Kidney (tissue), 14 donors: Measurements from ENCODE around the gene NXPH2. TPM values are rescaled to one million over a fixed set of nuclear protein-coding genes. Genes with fewer than 3 reads are reported as not detected.

ENCODE experiments used
- DNase-seq, 5 donors: peaks; one replicate each; pipeline ENCODE4 v3.0.0-alpha.2; 2013 to 2020
- FAIRE-seq: peaks from 2 replicates; lab custom pipeline; 2012; peaks lifted over from hg19 to GRCh38; lab: Jason Lieb, UNC
- H3K27ac ChIP-seq, 2 donors: one replicate each; pipeline ENCODE4 v1.7.0; 2013; ENCODE audit warnings: low read depth in 2 of 2, low read length in 2 of 2, inconsistent platforms in 1 of 2
- H3K27me3 ChIP-seq: one replicate; pipeline ENCODE4 v1.7.1; 2013; ENCODE audit warnings: low read length, inconsistent platforms; ENCODE audit not compliant: control insufficient read depth, insufficient read depth
- H3K36me3 ChIP-seq, 3 donors: one replicate each; pipeline versions ENCODE4 v1.7.0 to v1.7.1; 2013; ENCODE audit warnings: low read length in 3 of 3, control low read depth in 1 of 3, inconsistent platforms in 1 of 3; ENCODE audit not compliant: insufficient read depth in 3 of 3, control insufficient read depth in 2 of 3
- H3K4me1 ChIP-seq, 3 donors: one replicate each; pipeline versions ENCODE4 v1.7.0 to v1.7.1; 2013; ENCODE audit warnings: low read length in 3 of 3, inconsistent platforms in 1 of 3, low read depth in 1 of 3; ENCODE audit not compliant: control insufficient read depth in 2 of 3, insufficient read depth in 2 of 3
- H3K4me3 ChIP-seq, 3 donors: one replicate each; pipeline versions ENCODE4 v1.7.0 to v1.8.1; 2013; ENCODE audit warnings: low read length in 3 of 3, control low read depth in 1 of 3, inconsistent platforms in 1 of 3
- H3K9ac ChIP-seq, 3 donors: one replicate each; pipeline versions ENCODE4 v1.7.0 to v1.7.1; 2013; ENCODE audit warnings: low read length in 3 of 3, control low read depth in 1 of 3, inconsistent platforms in 1 of 3
- H3K9me3 ChIP-seq, 3 donors: one replicate each; pipeline versions ENCODE4 v1.7.0 to v1.7.1; 2013; ENCODE audit warnings: low read length in 3 of 3, control low read depth in 1 of 3, inconsistent platforms in 1 of 3; ENCODE audit not compliant: control insufficient read depth in 2 of 3, insufficient read depth in 1 of 3
- intact Hi-C: fragments of 100-400 bp; cut with DNase I; formaldehyde crosslinking; loops from one replicate; pipeline ENCODE4 v1.11.1; 2022
- polyA plus RNA-seq: library from polyadenylated mRNA; stranded (reverse); fragments of 350-450 nt; fragmentation: Illumina TruSeq; extraction: RNeasy Lipid Tissue Mini Kit (QIAGEN cat#74804); gene quantifications from one replicate; pipeline ENCODE4 v1.2.3, GENCODE V29; 2014; ENCODE audit warnings: low read depth, low replicate concordance; ENCODE audit not compliant: insufficient read depth
- total RNA-seq: library from RNA; stranded (reverse); fragmentation: NEBNext Ultra II Directional; extraction: Animal tissue kit (Norgen Biotek cat#: 25700); gene quantifications from one replicate; pipeline ENCODE4 v1.2.1, GENCODE V29; 2021
- TF ChIP-seq, protein P1 (sequence below): IDR thresholded peaks from 3 replicates; pipeline ENCODE4 v1.5.1; 2012; ENCODE audit warnings: mild to moderate bottlenecking, moderate library complexity, borderline replicate concordance; ENCODE audit not compliant: insufficient read depth; ENCODE audit errors: extremely low read depth
- donor health status: control.
- donor health status: control.
- donor health status: control.
- donor health status: control.
- donor health status: control.
- donor health status: DM: yes; HTN: yes; CAD: no.
- donor health status: Normal renal cell carcinoma (clear cell type).

Gene NXPH2
- total and polyA plus RNA-seq, 2 donors from 2014 or later: 0.57 to 2.2 TPM

DNA sequence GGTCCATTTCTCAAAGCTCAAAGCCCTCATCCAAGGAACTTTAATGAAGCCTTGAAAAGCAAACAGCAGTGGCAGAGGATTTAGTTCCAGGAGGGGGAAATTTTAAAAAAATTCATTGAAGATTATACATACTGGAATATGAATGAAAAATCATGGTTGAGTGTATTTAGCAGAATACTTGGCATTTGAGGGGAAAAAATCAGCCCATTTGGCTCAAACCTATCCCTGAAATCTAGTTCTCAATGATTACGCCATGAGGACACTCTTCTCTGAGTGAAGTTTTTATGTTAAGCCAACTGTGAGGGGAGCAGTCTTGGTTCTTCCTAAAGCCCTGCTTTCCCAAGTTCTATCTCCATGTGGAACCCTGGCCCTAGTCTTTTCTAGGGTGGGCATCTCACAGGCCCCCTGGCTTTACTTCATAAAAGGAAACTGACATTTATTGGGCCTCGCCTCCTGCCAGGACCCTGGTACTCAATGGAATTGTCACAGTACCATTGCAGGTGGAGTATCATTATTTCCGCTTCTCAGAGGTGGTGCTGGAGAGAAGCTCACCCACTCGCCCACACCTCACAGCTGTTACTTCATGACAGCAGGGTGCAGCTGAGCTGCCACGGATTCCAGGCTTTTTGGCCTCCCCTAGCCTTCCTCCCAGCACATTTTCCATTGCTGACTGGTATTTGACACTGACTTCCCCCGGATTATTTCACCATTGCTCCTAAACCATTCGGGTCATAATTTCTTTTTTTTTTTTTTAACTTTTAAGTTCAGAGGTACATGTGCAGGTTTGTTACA, 56.8 kb downstream of the NXPH2 start:
- no peak for DNase-seq
- TF ChIP-seq, protein P1, sequence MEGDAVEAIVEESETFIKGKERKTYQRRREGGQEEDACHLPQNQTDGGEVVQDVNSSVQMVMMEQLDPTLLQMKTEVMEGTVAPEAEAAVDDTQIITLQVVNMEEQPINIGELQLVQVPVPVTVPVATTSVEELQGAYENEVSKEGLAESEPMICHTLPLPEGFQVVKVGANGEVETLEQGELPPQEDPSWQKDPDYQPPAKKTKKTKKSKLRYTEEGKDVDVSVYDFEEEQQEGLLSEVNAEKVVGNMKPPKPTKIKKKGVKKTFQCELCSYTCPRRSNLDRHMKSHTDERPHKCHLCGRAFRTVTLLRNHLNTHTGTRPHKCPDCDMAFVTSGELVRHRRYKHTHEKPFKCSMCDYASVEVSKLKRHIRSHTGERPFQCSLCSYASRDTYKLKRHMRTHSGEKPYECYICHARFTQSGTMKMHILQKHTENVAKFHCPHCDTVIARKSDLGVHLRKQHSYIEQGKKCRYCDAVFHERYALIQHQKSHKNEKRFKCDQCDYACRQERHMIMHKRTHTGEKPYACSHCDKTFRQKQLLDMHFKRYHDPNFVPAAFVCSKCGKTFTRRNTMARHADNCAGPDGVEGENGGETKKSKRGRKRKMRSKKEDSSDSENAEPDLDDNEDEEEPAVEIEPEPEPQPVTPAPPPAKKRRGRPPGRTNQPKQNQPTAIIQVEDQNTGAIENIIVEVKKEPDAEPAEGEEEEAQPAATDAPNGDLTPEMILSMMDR: no peak
- no peak for FAIRE-seq
- H3K9me3 ChIP-seq: no peaks in the 10 kb centered on the region
- H3K4me3 ChIP-seq: no peak overlapping the region
- no peaks in the 10 kb centered on the region for H3K36me3 ChIP-seq
- no peak overlapping the region for H3K27ac ChIP-seq
- intact Hi-C loops: no loop called here
- no peaks in the 10 kb centered on the region for H3K27me3 ChIP-seq
- H3K9ac ChIP-seq: no peak overlapping the region
- no peaks in the 10 kb centered on the region for H3K4me1 ChIP-seq

DNA sequence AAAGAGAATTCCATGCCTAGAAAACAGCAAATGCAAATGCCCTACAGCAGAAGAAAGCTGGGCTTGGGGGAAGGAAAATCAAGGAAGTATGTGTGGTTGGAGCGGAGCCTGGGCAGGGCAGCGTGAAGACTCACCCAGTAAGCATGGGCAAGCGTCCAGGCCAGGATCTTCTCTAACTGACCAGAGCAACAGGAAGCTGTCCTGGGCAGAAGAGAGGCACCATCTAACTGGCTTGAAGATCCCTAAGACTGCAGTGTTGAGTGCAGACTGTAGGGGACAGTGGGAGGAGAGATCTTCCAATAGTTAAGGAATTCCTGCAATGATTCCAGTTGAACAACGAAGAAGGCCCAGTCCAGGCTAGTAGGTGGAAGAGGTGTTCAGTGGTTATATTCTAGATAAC, 57.9 kb downstream of the NXPH2 start:
- DNase-seq (no peak), FAIRE-seq (no peak)
- no peaks in the 10 kb centered on the region for H3K4me1 ChIP-seq
- TF ChIP-seq, protein P1: no peak
- no peaks in the 10 kb centered on the region for H3K9me3 ChIP-seq
- no peak overlapping the region for H3K9ac ChIP-seq
- H3K27me3 ChIP-seq: no peaks in the 10 kb centered on the region
- intact Hi-C loops: no loop called here
- H3K36me3 ChIP-seq: no peaks in the 10 kb centered on the region
- no peak overlapping the region for H3K4me3 ChIP-seq
- no peak overlapping the region for H3K27ac ChIP-seq

DNA sequence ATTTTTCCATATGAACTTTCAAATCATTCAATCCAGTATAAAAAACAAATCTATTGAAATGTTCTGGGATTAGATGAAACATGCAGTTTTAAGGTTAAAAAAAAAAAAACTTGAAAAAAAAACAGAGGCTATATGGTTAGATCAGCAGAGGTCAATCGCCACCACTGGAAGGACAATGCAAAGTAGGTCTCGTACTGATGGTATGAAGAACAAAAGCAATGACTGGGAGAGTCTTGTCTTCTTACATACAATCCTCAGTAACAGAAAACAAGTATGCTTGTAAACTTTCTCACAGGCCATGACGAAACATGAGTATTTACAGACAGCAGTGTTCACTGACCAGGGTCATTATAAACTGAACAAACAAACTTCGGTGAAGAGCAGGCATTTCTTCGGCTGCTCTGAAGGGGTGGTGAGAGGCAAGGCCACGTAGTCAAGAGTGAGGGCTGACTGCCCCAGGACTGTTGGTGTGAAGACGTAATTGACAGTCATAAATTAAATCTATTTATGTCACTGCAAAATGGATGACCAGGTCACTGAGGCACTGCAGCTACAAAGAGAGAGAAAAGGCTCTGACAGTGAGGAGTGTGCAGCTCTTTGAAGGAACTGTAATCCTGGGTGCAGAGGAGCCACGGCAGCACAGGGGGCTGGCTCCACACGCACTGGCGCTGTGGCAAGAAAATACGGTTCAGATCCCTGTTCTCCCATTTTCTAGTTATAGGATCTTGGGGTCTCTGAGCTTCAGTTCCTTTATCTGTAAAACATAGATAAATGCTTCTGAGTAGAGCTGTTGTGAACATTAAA, 60.0 kb downstream of the NXPH2 start:
- intact Hi-C loops: no loop called here
- TF ChIP-seq, protein P1: no peak
- Histone ChIP-seq H3K9ac (no peak overlapping the region), H3K27me3 (no peaks in the 10 kb centered on the region), H3K9me3 (no peaks in the 10 kb centered on the region), H3K27ac (no peak overlapping the region), H3K36me3 (no peaks in the 10 kb centered on the region), H3K4me3 (no peak overlapping the region), H3K4me1 (no peaks in the 10 kb centered on the region)
- DNase-seq: no peak
- no peak for FAIRE-seq
